Neural progenitor cell (in vitro differentiated cells): Measurements from ENCODE around the gene CLCF1. TPM values are rescaled to one million over a fixed set of nuclear protein-coding genes. Genes with fewer than 3 reads are reported as not detected.
A peak's percentile ranks its signal among the peaks of the same experiment; 100 is the strongest.

Experiments used
- DNase-seq: peaks from one replicate; pipeline ENCODE4 v3.0.0-alpha.2; 2016; ENCODE audit warnings: low spot score
- H2AFZ ChIP-seq: fragments of 200-600 bp; sonication (generic); replicated peaks from 2 replicates; pipeline ENCODE4 v1.6.1; 2016; ENCODE audit warnings: antibody characterized with exemption
- H3F3A ChIP-seq: fragments of 200-600 bp; sonication (generic); 2 replicates; pipeline ENCODE4 v1.6.1; 2016; ENCODE audit warnings: antibody characterized with exemption, low read depth
- H3K27ac ChIP-seq: fragments of 200-600 bp; sonication (generic); 2 replicates; pipeline ENCODE4 v1.5.1; 2016; ENCODE audit warnings: mild to moderate bottlenecking
- H3K27me3 ChIP-seq: fragments of 200-600 bp; sonication (generic); 2 replicates; pipeline ENCODE4 v1.6.1; 2016; ENCODE audit warnings: mild to moderate bottlenecking, moderate library complexity
- H3K36me3 ChIP-seq: fragments of 200-600 bp; sonication (generic); 2 replicates; pipeline ENCODE4 v1.5.1; 2016
- H3K4me1 ChIP-seq: fragments of 200-600 bp; sonication (generic); 2 replicates; pipeline ENCODE4 v1.6.1; 2016; ENCODE audit warnings: mixed run types
- H3K4me2 ChIP-seq: fragments of 200-600 bp; sonication (generic); 2 replicates; pipeline ENCODE4 v1.6.1; 2016
- H3K4me3 ChIP-seq: fragments of 200-600 bp; sonication (generic); 2 replicates; pipeline ENCODE4 v1.5.1; 2016
- H3K79me2 ChIP-seq: fragments of 200-600 bp; sonication (generic); 2 replicates; pipeline ENCODE4 v1.6.1; 2016; ENCODE audit warnings: low read depth
- H3K9ac ChIP-seq: fragments of 200-600 bp; sonication (generic); 2 replicates; pipeline ENCODE4 v1.6.1; 2016
- H3K9me3 ChIP-seq: fragments of 200-600 bp; sonication (generic); 2 replicates; pipeline ENCODE4 v1.5.1; 2016; ENCODE audit warnings: low read depth
- H4K20me1 ChIP-seq: fragments of 200-600 bp; sonication (generic); 2 replicates; pipeline ENCODE4 v1.6.1; 2016; ENCODE audit warnings: low read depth
- H3K27ac Mint-ChIP-seq: 3 replicates; pipeline ENCODE4 v1.8.0; 2021; ENCODE audit warnings: mixed read lengths
- H3K27me3 Mint-ChIP-seq: 2 replicates; pipeline ENCODE4 v1.8.0; 2022; ENCODE audit warnings: low read depth, mild to moderate bottlenecking, inconsistent platforms, moderate library complexity, mixed read lengths; ENCODE audit not compliant: insufficient read depth
- H3K36me3 Mint-ChIP-seq: 3 replicates; pipeline ENCODE4 v1.8.0; 2021; ENCODE audit warnings: mixed read lengths
- H3K4me1 Mint-ChIP-seq: 3 replicates; pipeline ENCODE4 v1.8.0; 2021; ENCODE audit warnings: mixed read lengths
- H3K4me3 Mint-ChIP-seq: 3 replicates; pipeline ENCODE4 v1.8.0; 2021; ENCODE audit warnings: mild to moderate bottlenecking, moderate library complexity, mixed read lengths
- H3K9me3 Mint-ChIP-seq: 3 replicates; pipeline ENCODE4 v1.8.0; 2020; ENCODE audit warnings: mixed read lengths
- CTCF ChIP-seq: fragments of 200-600 bp; sonication (generic); IDR thresholded peaks from 2 replicates; pipeline ENCODE4 v1.5.1; 2017; ENCODE audit warnings: antibody characterized with exemption, mild to moderate bottlenecking
- EZH2 ChIP-seq: fragments of 200-600 bp; sonication (generic); IDR thresholded peaks from 2 replicates; pipeline ENCODE4 v1.6.1; 2017; ENCODE audit warnings: antibody characterized with exemption, mild to moderate bottlenecking, moderate library complexity
- EZH2phosphoT487 ChIP-seq: fragments of 200-600 bp; sonication (generic); IDR thresholded peaks from 2 replicates; pipeline ENCODE4 v1.6.1; 2017; ENCODE audit warnings: antibody characterized with exemption
- total RNA-seq: library from RNA; depleted of rRNA; stranded (reverse); fragments of >200 nt; gene quantifications from 2 replicates; pipeline ENCODE4 v1.2.3, GENCODE V29; 2015; ENCODE audit warnings: low replicate concordance

CLCF1 gene
- total RNA-seq, 1 donor from 2014 or later: 2.0 TPM

GRCh38 chr11:67411785-67412152 lies 38.4 kb upstream of the CLCF1 start:
- Histone ChIP-seq H3K9ac (no peak overlapping the region), H4K20me1 (no peaks in the 10 kb centered on the region), H2AFZ (no peak overlapping the region), H3K36me3 (no peaks in the 10 kb centered on the region), H3K4me2 (peak overlapping the region; percentile 42), H3F3A (peaks cover 22% of the 10 kb centered on the region), H3K4me1 (peaks cover 22% of the 10 kb centered on the region), H3K9me3 (no peaks in the 10 kb centered on the region), H3K27me3 (peaks cover 28% of the 10 kb centered on the region), H3K4me3 (no peak overlapping the region), H3K27ac (no peak overlapping the region), H3K79me2 (no peaks in the 10 kb centered on the region)
- Mint-ChIP-seq H3K4me3 (peak overlapping the region; percentile 13), H3K4me1 (peaks cover 29% of the 10 kb centered on the region), H3K9me3 (no peaks in the 10 kb centered on the region), H3K36me3 (no peaks in the 10 kb centered on the region), H3K27ac (no peak overlapping the region), H3K27me3 (peaks cover 23% of the 10 kb centered on the region)
- no peak for DNase-seq
- TF ChIP-seq EZH2 (no peak), EZH2phosphoT487 (no peak), CTCF (no peak)

- peak; percentile 54 for DNase-seq
- peaks cover 25% of the 10 kb centered on the region for H3K27me3 ChIP-seq
- H3K27me3 Mint-ChIP-seq: peaks cover 18% of the 10 kb centered on the region
- no peak overlapping the region for H3K9ac ChIP-seq
- H3K27ac Mint-ChIP-seq: peak overlapping the region; percentile 14
- no peaks in the 10 kb centered on the region for H3K36me3 ChIP-seq
- no peaks in the 10 kb centered on the region for H3K79me2 ChIP-seq
- no peaks in the 10 kb centered on the region for H3K9me3 Mint-ChIP-seq
- no peaks in the 10 kb centered on the region for H4K20me1 ChIP-seq
- H3K4me3 Mint-ChIP-seq: peak overlapping the region; percentile 50
- H3K4me1 Mint-ChIP-seq: peaks cover 23% of the 10 kb centered on the region
- no peak overlapping the region for H3K4me3 ChIP-seq
- H3K4me1 ChIP-seq: peaks cover 22% of the 10 kb centered on the region
- H3K36me3 Mint-ChIP-seq: no peaks in the 10 kb centered on the region
- no peaks in the 10 kb centered on the region for H3K9me3 ChIP-seq
- no peak overlapping the region for H3K27ac ChIP-seq
- H2AFZ ChIP-seq: no peak overlapping the region
- peak overlapping the region; percentile 42 for H3K4me2 ChIP-seq
- TF ChIP-seq CTCF: no peak
- no peak for TF ChIP-seq EZH2
- no peak for TF ChIP-seq EZH2phosphoT487
- peaks cover 19% of the 10 kb centered on the region for H3F3A ChIP-seq
Measured at GRCh38 chr11:67410984-67411784, 37.8 kb upstream of the CLCF1 start.

- no peak overlapping the region for H3K9ac ChIP-seq
- no peaks in the 10 kb centered on the region for H3K9me3 ChIP-seq
- H3K36me3 ChIP-seq: no peaks in the 10 kb centered on the region
- H3K27me3 ChIP-seq: peaks cover 17% of the 10 kb centered on the region
- no peak overlapping the region for H3K27ac Mint-ChIP-seq
- TF ChIP-seq EZH2phosphoT487: no peak
- no peak for TF ChIP-seq EZH2
- no peak for TF ChIP-seq CTCF
- peaks cover 13% of the 10 kb centered on the region for H3F3A ChIP-seq
- H3K4me1 Mint-ChIP-seq: peaks cover 21% of the 10 kb centered on the region
- no peak for DNase-seq
- peaks cover 15% of the 10 kb centered on the region for H3K27me3 Mint-ChIP-seq
- no peaks in the 10 kb centered on the region for H3K79me2 ChIP-seq
- H3K4me1 ChIP-seq: peaks cover 22% of the 10 kb centered on the region
- no peaks in the 10 kb centered on the region for H4K20me1 ChIP-seq
- H2AFZ ChIP-seq: no peak overlapping the region
- H3K36me3 Mint-ChIP-seq: no peaks in the 10 kb centered on the region
- no peaks in the 10 kb centered on the region for H3K9me3 Mint-ChIP-seq
- no peak overlapping the region for H3K4me3 ChIP-seq
- H3K4me2 ChIP-seq: peak overlapping the region; percentile 17
- no peak overlapping the region for H3K27ac ChIP-seq
- H3K4me3 Mint-ChIP-seq: no peak overlapping the region
Measured at GRCh38 chr11:67410369-67410831, 37.0 kb upstream of the CLCF1 start.
